ENCODE data around the gene COX19. TPM values are rescaled to one million over a fixed set of nuclear protein-coding genes. Genes with fewer than 3 reads are reported as not detected.

Gene COX19
- total RNA-seq, 1 donor from 2014 or later = 22.0 TPM

GRCh38 chr7:1017586-1018333 lies 42.4 kb upstream of the COX19 start:
- H3K36me3 Mint-ChIP-seq = peaks cover 21% of the 10 kb centered on the region
- no peak overlapping the region for H3K27ac Mint-ChIP-seq
- no peak overlapping the region for H3K4me3 Mint-ChIP-seq
- peak in 1 of 2 experiments; percentile 12 for DNase-seq (ENCODE audit: low spot score in 2 of 2, unreplicated experiment in 2 of 2)
- H3K9me3 Mint-ChIP-seq = peaks cover 5% of the 10 kb centered on the region
- no peak for TF ChIP-seq CTCF (IDR thresholded peaks at IDR 0.05; ENCODE audit: unreplicated experiment)
- no peaks in the 10 kb centered on the region for H3K27me3 Mint-ChIP-seq (ENCODE audit: low read depth)
- peaks cover 7% of the 10 kb centered on the region for H3K4me1 Mint-ChIP-seq

- no peak for DNase-seq (ENCODE audit: low spot score in 2 of 2, unreplicated experiment in 2 of 2)
- no peak for TF ChIP-seq CTCF (IDR thresholded peaks at IDR 0.05; ENCODE audit: unreplicated experiment)
- no peak overlapping the region for H3K4me3 Mint-ChIP-seq
- no peaks in the 10 kb centered on the region for H3K9me3 Mint-ChIP-seq
- peaks cover 7% of the 10 kb centered on the region for H3K4me1 Mint-ChIP-seq
- H3K27me3 Mint-ChIP-seq (ENCODE audit: low read depth) = no peaks in the 10 kb centered on the region
- peaks cover 14% of the 10 kb centered on the region for H3K36me3 Mint-ChIP-seq
- H3K27ac Mint-ChIP-seq = no peak overlapping the region
Observed at GRCh38 chr7:1016577-1017531, 41.5 kb upstream of the COX19 start.

GRCh38 chr7:1015196-1016121 lies 40.1 kb upstream of the COX19 start:
- H3K9me3 Mint-ChIP-seq = no peaks in the 10 kb centered on the region
- no peak overlapping the region for H3K27ac Mint-ChIP-seq
- H3K27me3 Mint-ChIP-seq (ENCODE audit: low read depth) = no peaks in the 10 kb centered on the region
- no peak overlapping the region for H3K4me3 Mint-ChIP-seq
- peak in 1 of 2 experiments; percentile 17 for DNase-seq (ENCODE audit: low spot score in 2 of 2, unreplicated experiment in 2 of 2)
- TF ChIP-seq CTCF (IDR thresholded peaks at IDR 0.05; ENCODE audit: unreplicated experiment) = no peak
- peaks cover 7% of the 10 kb centered on the region for H3K4me1 Mint-ChIP-seq
- peaks cover 7% of the 10 kb centered on the region for H3K36me3 Mint-ChIP-seq

- peak in 1 of 2 experiments; percentile 10 for DNase-seq (ENCODE audit: low spot score in 2 of 2, unreplicated experiment in 2 of 2)
- TF ChIP-seq CTCF (IDR thresholded peaks at IDR 0.05; ENCODE audit: unreplicated experiment) = no peak
- H3K36me3 Mint-ChIP-seq = peaks cover 12% of the 10 kb centered on the region
- no peaks in the 10 kb centered on the region for H3K27me3 Mint-ChIP-seq (ENCODE audit: low read depth)
- H3K27ac Mint-ChIP-seq = no peak overlapping the region
- no peaks in the 10 kb centered on the region for H3K9me3 Mint-ChIP-seq
- no peak overlapping the region for H3K4me3 Mint-ChIP-seq
- H3K4me1 Mint-ChIP-seq = peaks cover 7% of the 10 kb centered on the region
Observed at GRCh38 chr7:1014681-1015080, 39.3 kb upstream of the COX19 start.

- H3K27ac Mint-ChIP-seq = peak overlapping the region; percentile 60
- TF ChIP-seq CTCF (IDR thresholded peaks at IDR 0.05; ENCODE audit: unreplicated experiment) = no peak
- no peak for DNase-seq (ENCODE audit: low spot score in 2 of 2, unreplicated experiment in 2 of 2)
- peaks cover 7% of the 10 kb centered on the region for H3K4me1 Mint-ChIP-seq
- H3K27me3 Mint-ChIP-seq (ENCODE audit: low read depth) = no peaks in the 10 kb centered on the region
- H3K36me3 Mint-ChIP-seq = peaks cover 18% of the 10 kb centered on the region
- H3K4me3 Mint-ChIP-seq = no peak overlapping the region
- H3K9me3 Mint-ChIP-seq = no peaks in the 10 kb centered on the region
Observed at GRCh38 chr7:1013581-1013980, 38.2 kb upstream of the COX19 start.

Measured in mesothelial cell of epicardium (in vitro differentiated cells).